ENCODE results near the gene GSTM3.
A peak's percentile ranks its signal among the peaks of the same experiment; 100 is the strongest.
"Not testable (repeated sequence)": the region's sequence is repeated elsewhere in the genome, so short reads cannot be mapped to it uniquely, and the experiment has no call there.

GSTM3 gene

DNA sequence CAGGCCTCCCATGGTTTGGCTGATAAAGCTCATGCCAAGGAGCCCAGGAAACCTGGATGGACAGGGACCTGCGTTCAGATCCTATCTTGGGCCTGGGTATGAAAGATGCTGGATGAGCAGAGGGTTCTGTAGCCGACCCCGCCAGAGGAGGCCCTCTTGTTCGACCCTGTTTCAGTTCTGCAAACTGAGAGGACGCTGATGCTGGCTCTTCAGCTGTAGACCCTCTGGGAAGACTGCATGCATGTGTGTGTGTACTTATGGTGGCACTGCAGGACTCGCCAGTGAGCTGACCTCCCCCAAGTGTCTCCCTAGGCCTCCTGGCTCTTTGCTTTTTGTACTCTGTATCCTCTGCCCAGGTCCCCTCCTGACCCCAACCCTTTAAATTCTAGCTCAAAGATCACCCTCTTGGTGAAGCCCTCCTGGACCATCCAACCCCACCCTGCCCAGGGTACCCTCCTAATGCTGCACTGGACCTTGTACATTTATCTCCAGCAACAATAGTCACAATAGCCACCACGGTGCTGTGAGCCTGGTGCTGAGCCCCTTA is 21.3 kb upstream of the GSTM3 start:
- DNase-seq (ENCODE audit: low spot score): no peak

GRCh38 chr1:109761227-109762038 is 20.6 kb upstream of the GSTM3 start:
- peak; percentile 92 for DNase-seq (ENCODE audit: low spot score)

DNA sequence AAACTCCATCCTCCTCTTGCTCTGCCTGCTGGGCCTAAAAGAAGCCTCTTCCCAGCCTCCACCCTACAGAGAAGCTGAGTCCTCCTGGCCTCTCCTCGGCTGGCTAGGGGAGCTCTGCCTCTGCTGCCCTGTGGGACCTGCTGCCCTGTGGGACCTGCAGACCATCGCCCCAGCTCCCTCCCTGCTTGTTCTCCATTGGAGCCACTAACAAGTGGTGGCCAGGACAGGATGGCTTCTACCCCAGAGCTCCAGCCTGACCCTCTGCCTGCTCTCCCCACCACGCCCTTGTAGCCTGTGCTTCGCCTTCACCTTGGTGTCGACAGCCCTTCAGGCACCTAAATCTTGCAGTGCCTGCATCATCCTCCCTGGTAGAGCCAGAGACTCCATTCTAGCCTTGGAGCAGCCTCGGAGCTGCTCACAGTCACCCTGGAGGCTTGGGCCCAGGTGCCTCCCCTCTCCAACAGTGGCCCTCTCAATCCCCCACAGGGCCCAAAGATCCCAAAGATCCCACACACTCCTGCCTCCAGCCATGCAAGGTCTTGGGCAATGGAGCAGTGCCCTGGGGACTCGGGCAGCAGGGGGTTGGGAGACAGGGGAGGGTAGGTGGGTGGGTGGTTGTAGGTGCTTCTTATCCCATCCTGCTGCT is 19.9 kb upstream of the GSTM3 start:
- DNase-seq (ENCODE audit: low spot score): no peak

DNA sequence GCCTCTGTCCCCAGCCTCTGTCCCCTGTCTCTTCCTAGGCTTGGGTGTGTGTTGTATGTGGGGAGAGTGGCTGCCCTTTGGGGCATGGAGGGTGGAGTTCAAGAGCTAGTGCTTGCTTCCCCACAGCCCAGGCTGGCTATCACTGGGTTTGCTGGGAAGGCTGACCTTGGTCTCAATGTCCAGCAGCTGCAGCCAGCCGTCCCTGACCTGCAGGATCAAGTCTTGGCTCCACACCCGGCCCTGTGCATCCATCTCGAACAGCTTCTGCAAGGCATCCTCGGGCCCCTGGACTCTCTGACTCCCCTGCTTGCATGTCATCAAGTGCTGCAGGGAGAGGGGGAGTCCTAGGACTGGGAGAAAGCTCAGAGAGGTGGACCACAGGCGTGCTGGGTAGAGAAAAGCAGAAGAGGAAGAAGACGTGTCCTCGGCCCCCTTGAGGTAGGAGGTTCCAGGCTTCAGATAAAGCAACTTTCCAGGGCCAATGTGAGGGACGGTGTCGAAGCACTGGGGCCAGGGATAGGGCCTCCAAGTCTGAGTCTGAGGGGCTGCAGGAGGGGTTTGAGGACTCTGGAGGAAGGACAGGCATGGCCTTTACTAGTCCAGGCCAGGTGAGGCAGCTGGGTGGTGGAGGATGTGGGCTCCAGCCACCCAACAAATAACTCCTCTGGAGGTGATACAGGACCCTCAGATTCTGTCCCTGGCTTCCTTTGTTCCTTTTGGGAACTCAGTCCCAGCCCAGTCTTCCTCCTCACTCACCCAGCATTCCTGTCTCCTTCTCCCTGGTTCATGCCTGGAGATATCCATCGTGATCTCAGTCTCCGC is 18.9 kb upstream of the GSTM3 start:
- no peak for DNase-seq (ENCODE audit: low spot score)

- no peak for DNase-seq (ENCODE audit: low spot score)
Observed at GRCh38 chr1:109757936-109758786, 17.3 kb upstream of the GSTM3 start.

GRCh38 chr1:109756848-109757521 is 16.1 kb upstream of the GSTM3 start:
- no peak for DNase-seq (ENCODE audit: low spot score)

DNA sequence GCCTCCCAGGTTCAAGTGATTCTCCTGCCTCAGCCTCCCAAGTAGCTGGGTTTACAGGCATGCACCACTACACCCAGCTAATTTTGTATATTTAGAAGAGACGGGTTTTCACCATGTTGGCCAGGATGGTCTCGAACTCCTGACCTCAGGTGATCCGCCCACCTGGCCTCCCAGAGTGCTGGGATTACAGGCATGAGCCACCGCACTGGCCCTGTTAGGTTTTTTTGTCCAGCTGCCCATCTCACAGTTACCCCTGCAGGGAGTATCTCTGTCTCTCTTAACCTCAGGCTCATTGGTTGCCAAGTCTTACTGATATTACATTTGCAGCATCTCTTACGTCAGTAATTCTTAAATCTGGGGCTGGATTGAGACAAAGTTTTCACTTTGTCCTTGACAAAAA is 15.5 kb upstream of the GSTM3 start:
- not testable (repeated sequence) for DNase-seq (ENCODE audit: low spot score)

DNA sequence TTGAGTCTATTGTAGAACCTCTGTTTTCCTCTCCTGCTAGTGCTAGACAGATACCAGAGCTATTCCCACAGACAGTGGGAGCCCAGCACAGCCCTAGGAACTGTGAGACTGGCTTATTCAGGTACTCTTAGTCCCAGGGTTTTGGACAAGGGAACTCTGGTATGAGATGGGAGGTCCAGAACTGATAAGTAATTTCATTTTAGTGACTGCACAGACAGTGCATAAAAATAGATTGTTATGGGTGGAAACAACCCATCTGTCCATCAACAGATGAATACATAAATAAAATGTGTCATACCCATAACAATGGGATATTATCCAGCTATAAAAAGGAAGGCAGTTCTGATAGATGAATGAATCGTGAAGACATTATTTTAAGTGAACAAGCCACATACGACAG is 13.9 kb upstream of the GSTM3 start:
- DNase-seq (ENCODE audit: low spot score): no peak

DNA sequence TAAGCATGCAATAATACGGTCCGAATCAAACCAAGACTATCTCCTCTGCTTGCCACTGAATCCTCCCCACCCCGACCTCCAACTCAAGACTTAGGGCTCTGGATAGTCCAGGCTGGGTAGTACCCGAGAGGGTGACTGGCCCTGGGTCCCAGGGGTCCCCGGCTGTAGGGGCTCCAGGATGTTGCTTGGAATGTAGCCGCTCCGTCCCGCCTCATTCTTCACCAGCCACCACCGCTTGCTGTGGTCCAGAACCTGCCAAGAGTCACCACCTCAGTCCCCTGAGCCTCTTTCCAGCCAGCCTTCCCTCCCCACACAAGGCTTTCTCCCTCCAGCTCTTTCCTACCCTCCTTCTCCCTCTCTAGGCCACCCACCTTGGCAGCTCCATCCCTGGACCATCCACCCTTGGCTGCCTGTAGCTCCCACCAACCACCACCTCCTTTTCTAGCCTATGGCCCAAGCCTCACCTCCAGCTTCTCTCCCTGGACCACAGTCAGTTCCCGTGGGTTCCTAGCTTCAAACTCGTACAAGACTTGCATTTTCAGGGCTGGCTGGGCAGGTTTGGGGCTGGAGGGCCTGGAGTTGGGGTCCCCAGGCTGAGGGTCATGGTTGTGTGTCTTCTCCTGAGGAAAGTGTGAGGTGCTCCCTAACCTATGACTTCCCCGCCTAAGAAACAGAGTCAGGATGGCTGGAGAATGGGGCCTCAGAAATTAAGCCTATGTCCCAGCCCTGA is 10.9 kb upstream of the GSTM3 start:
- DNase-seq (ENCODE audit: low spot score): no peak

GRCh38 chr1:109750920-109751319 is 10.1 kb upstream of the GSTM3 start:
- DNase-seq (ENCODE audit: low spot score): no peak

GRCh38 chr1:109750241-109750882 is 9.5 kb upstream of the GSTM3 start:
- no peak for DNase-seq (ENCODE audit: low spot score)

- no peak for DNase-seq (ENCODE audit: low spot score)
Observed at GRCh38 chr1:109749221-109749620, 8.4 kb upstream of the GSTM3 start.

- not testable (repeated sequence) for DNase-seq (ENCODE audit: low spot score)
Observed at GRCh38 chr1:109748311-109748710, 7.5 kb upstream of the GSTM3 start.

- DNase-seq (ENCODE audit: low spot score): peak; percentile 79
Observed at GRCh38 chr1:109739738-109740614, 862 bp downstream of the GSTM3 start.

GRCh38 chr1:109733236-109733870 is 7.5 kb downstream of the GSTM3 start:
- no peak for DNase-seq (ENCODE audit: low spot score)

DNA sequence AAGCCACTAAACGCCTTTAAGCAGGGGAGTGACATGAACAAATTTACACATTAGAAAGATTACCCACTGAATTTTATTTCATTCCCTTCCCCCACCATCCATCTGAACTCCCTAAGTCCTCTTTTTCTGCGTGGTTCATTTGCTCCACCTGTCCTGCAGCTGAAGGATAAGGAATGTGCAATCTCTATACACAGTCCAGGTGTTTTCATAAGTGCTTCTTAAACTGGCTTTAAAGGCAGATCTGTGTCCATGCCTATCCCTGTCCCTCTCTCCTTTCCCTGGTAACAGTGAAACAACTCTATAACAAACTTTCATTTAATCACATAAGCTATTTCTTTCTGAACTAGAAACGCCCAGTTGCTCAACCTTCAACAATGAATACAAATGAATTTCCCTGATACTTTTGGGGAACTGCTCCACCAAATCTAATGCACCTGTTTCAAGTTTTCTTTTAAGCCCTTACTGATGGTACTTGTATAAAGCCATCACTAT is 8.4 kb downstream of the GSTM3 start:
- no peak for DNase-seq (ENCODE audit: low spot score)

GRCh38 chr1:109730666-109731065 is 10.2 kb downstream of the GSTM3 start:
- DNase-seq (ENCODE audit: low spot score): no peak

GRCh38 chr1:109728870-109729269 is 12.0 kb downstream of the GSTM3 start:
- DNase-seq (ENCODE audit: low spot score): no peak

Measured in cerebellar cortex (tissue), 1 donor.